HUES48 (cell line): ENCODE measurements around the gene RTN4.
"Not testable (repeated sequence)": the region's sequence is repeated elsewhere in the genome, so short reads cannot be mapped to it uniquely, and the experiment has no call there.

ENCODE experiments used
- H3K27ac ChIP-seq: one replicate; pipeline ENCODE4 v1.7.0; 2013; ENCODE audit warnings: low read depth, low read length, inconsistent platforms
- H3K27me3 ChIP-seq: 2 replicates; pipeline ENCODE4 v1.6.1; 2013; ENCODE audit warnings: mild to moderate bottlenecking, low read length; ENCODE audit not compliant: control insufficient read depth, insufficient read depth
- H3K36me3 ChIP-seq: 2 replicates; pipeline ENCODE4 v1.6.1; 2013; ENCODE audit warnings: low read length; ENCODE audit not compliant: control insufficient read depth, insufficient read depth
- H3K4me1 ChIP-seq: 2 replicates; pipeline ENCODE4 v1.6.1; 2013; ENCODE audit warnings: mild to moderate bottlenecking, low read length; ENCODE audit not compliant: control insufficient read depth, insufficient read depth
- H3K4me3 ChIP-seq: 2 replicates; pipeline ENCODE4 v1.5.1; 2013; ENCODE audit warnings: mild to moderate bottlenecking, low read depth, low read length
- H3K9ac ChIP-seq: 2 replicates; pipeline ENCODE4 v1.6.1; 2013; ENCODE audit warnings: mild to moderate bottlenecking, low read depth, low read length, moderate library complexity
- H3K9me3 ChIP-seq: 2 replicates; pipeline ENCODE4 v1.6.1; 2013; ENCODE audit warnings: low read length; ENCODE audit not compliant: control insufficient read depth, insufficient read depth

The RTN4 gene

DNA sequence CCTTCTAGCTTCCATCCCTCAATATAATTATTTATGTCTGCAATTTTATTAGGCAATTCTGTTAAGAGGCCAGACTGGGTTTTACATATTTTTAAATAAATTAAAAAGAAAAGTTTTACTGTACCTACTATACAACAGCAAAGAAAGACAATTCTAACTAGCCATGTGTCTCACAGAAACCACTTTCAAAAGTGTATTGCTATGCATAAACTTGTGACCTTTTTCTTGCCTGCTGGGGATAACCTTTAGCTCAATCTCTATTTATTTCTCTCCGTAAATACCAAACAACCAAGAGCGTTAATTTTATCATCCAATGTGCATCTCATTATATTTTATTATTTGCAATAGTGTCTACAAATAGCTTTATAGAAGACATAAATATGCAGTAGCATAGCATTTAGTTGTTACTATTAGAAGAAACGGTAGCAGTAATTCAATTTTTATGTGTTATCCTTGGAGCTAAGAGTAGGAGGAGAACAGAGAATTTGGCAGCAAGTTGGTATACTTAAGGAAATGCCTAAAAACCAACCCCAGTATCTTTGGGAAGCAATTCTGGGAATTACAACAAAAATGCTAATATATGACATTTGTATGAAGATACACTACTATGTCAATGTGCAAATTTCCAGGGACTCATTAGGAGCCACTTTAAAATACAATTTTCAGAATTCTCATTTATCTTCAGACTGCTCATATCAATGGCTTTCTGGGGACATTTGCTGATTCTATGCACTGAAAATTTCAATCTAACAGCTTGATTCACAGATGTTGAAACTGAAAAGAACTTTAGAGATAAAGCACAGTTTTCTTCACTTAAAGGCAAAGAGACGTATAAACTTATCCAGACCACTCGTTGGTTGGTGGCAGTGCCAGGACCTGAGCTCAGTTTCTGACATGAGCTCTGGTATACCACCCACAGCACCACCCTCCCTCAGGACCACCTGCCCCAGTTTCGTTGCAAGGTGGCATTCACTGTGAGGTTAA is 23.0 kb upstream of the RTN4 start:
- no peak overlapping the region for H3K9ac ChIP-seq
- H3K36me3 ChIP-seq, result no peaks in the 10 kb centered on the region
- H3K27ac ChIP-seq, result no peak overlapping the region
- no peaks in the 10 kb centered on the region for H3K27me3 ChIP-seq
- no peaks in the 10 kb centered on the region for H3K9me3 ChIP-seq
- H3K4me1 ChIP-seq, result no peaks in the 10 kb centered on the region
- H3K4me3 ChIP-seq, result no peak overlapping the region

DNA sequence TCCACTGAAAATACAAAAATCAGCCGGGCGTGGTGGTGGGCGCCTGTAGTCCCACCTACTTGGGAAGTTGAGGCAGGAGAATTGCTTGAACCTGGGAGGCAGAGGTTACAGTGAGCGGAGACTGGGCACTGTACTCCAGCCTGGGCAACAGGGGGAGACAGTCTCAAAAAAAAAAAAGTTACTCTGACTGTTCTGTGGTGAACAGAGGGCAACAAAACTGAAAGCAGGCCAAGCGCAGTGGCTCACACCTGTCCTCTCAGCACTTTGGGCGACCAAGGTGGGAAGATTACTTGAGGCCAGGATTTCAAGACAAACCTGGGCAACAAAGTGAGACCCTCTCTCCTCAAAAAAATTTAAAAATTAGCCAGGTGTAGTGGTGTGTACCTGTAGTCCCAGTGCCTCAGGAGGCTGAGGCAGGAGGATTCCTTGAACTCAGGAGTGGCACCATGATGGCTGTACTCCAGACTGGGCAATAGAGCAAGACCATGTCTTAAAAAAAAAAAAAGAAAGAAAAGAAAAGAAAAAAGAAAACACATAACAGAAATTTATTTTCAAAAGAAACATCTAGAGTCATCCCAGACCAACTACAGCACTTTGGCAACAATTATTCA is 13.6 kb upstream of the RTN4 start:
- Histone ChIP-seq H3K4me3 (no peak overlapping the region), H3K27me3 (no peaks in the 10 kb centered on the region), H3K4me1 (no peaks in the 10 kb centered on the region), H3K27ac (no peak overlapping the region), H3K9ac (no peak overlapping the region), H3K36me3 (no peaks in the 10 kb centered on the region), H3K9me3 (no peaks in the 10 kb centered on the region)

DNA sequence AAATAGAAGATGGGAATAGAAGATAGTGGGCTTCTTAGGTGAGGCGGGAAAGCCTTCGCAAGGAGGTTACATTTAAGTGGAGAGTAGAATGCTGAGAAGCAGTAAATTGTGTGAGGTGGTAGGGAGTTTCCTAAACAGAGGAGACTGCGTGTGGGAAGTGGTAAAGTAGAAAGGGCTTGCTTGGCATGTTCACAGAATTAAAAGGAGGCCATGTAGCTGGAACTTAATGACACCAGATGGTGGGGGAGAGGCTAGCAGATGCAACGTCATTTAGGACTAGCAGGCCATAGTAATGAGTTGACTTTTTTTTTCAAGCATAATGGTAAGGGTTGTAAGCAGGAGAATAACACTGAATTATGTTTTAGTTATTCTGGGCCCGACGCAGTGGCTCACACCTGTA is 13.0 kb upstream of the RTN4 start:
- H3K36me3 ChIP-seq, result no peaks in the 10 kb centered on the region
- H3K27me3 ChIP-seq, result no peaks in the 10 kb centered on the region
- no peak overlapping the region for H3K4me3 ChIP-seq
- H3K27ac ChIP-seq, result no peak overlapping the region
- no peaks in the 10 kb centered on the region for H3K4me1 ChIP-seq
- H3K9ac ChIP-seq, result no peak overlapping the region
- H3K9me3 ChIP-seq, result no peaks in the 10 kb centered on the region

DNA sequence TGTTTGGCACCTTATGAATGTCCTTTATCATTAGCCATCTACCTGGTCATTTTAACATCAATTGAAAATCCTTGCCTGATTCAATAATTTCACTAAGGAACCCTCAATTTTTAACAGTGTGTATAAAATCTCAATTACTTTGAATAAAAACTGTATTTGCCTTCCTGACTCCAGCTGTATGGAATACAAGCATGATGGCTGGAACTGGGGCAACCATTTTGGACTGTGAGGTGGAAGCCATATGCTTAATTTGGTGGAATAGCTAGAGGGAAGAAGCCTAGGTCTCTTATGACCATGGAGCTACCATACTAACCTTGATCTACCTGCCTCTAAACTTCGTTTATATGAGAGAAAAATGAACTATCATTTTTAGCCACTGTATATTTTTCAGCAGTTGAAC is 12.5 kb upstream of the RTN4 start:
- H3K9me3 ChIP-seq, result no peaks in the 10 kb centered on the region
- H3K4me3 ChIP-seq, result no peak overlapping the region
- no peaks in the 10 kb centered on the region for H3K36me3 ChIP-seq
- no peaks in the 10 kb centered on the region for H3K4me1 ChIP-seq
- no peak overlapping the region for H3K27ac ChIP-seq
- H3K9ac ChIP-seq, result no peak overlapping the region
- no peaks in the 10 kb centered on the region for H3K27me3 ChIP-seq

DNA sequence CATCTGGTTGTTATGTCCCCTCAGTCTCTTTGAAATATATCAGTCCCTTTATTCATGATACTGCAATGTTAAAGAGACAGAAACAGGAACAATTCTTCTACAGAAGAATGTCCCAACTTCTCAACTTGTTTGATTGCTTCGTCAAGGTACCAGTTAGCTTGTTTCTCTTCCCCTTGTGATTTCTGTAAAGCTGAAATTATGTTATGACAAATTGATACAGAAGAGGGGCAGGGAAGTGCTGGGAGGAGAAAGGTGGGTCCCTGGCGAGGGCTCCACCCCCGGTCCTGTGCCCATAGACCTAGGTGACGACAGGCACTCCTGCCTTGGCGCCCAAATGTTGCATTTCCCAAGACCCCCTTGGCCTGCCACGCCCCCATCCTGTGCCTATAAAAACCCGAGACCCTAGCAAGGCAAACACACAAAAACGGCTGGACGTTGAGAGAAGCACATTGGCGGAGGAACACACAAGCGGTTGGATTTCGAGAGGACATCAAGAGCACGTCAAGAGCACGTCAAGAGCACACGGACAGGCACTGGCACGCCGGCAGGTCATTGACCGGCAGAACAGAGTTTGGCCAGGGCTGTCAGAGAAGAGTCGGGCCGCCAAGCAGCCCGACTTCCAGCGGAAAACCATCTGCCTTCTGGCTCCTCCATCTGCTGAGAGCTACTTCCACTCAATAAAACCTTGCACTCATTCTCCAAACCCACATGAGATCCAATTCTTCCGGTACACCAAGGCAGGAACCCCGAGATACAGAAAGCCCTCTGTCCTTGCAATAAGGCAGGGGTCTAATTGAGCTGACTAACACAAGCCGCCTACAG is 11.5 kb upstream of the RTN4 start:
- Histone ChIP-seq H3K9ac (no peak overlapping the region), H3K9me3 (no peaks in the 10 kb centered on the region), H3K36me3 (no peaks in the 10 kb centered on the region), H3K4me3 (no peak overlapping the region), H3K27me3 (no peaks in the 10 kb centered on the region), H3K27ac (no peak overlapping the region), H3K4me1 (0 out of 2 replicates have a peak, but pooled peaks cover under 1% of the 10 kb centered on the region)

DNA sequence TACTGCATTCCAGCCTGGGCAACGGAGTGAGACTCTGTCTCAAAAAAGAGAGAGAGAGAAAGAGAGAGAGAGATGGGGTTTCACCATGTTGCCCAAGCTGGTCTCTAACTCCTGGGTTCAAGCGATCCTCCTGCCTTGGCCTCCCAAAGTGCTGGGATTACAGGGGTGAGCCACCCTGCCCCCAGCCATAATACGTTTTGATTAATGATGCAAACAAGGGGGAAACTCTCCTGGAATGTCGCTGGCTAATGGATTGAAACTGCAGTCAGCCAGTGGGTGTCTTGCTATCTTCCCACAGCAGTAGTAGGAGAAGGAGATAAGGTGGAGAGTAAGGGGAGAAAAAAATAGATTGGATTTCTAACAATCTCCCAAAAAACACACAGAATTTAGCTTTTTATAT is 9.5 kb upstream of the RTN4 start:
- no peak overlapping the region for H3K9ac ChIP-seq
- H3K9me3 ChIP-seq, result no peaks in the 10 kb centered on the region
- H3K36me3 ChIP-seq, result no peaks in the 10 kb centered on the region
- no peak overlapping the region for H3K27ac ChIP-seq
- H3K27me3 ChIP-seq, result no peaks in the 10 kb centered on the region
- H3K4me3 ChIP-seq, result no peak overlapping the region
- peaks cover 8% of the 10 kb centered on the region for H3K4me1 ChIP-seq

DNA sequence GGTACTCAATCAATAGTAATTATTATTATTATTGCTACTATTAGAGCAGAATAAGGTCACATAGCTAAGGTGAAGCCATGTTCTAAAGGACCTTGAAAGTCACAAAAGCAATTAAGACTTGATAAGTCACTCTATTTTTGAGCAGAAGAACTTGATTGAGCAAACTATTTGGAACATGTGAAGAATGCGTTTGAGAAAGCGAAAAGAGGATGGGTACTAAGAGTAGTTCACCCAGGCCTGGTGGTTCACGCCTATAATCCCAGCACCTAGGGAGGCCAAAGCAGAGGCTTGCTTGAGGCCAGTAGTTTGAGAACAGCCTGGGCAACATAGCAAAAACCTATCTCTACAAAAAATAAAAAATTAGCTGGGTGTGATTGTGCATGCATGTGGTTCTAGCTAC is 7.2 kb upstream of the RTN4 start:
- H3K27ac ChIP-seq, result no peak overlapping the region
- no peaks in the 10 kb centered on the region for H3K27me3 ChIP-seq
- H3K9me3 ChIP-seq, result no peaks in the 10 kb centered on the region
- no peaks in the 10 kb centered on the region for H3K36me3 ChIP-seq
- no peak overlapping the region for H3K4me3 ChIP-seq
- H3K4me1 ChIP-seq, result peaks cover 8% of the 10 kb centered on the region
- H3K9ac ChIP-seq, result no peak overlapping the region

DNA sequence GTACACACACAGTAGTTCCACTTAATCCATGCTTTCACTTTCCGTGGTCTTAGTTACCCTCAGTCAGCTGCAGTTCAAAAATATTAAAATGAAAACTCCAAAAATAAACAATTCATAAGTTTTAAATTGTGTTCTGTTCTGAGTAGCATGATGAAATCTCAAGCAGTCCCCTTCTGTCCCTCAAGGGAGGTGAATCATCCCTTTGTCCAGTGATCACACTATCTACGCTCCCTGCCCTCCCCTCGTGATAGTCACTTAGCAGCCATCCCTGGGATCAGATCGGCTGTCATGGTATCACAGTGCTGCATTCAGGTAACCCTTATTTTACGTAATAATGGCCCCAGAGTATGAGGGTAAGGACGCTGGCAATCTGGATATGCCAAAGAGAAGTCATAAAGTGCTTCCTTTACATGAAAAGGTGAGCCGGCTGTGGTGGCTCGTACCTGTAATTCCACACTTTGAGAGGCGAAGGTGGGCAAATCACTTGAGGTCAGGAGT is 5.8 kb upstream of the RTN4 start:
- H3K9me3 ChIP-seq, result no peaks in the 10 kb centered on the region
- H3K9ac ChIP-seq, result no peak overlapping the region
- H3K4me1 ChIP-seq, result peaks cover 13% of the 10 kb centered on the region
- no peak overlapping the region for H3K27ac ChIP-seq
- no peak overlapping the region for H3K4me3 ChIP-seq
- H3K36me3 ChIP-seq, result no peaks in the 10 kb centered on the region
- no peaks in the 10 kb centered on the region for H3K27me3 ChIP-seq

DNA sequence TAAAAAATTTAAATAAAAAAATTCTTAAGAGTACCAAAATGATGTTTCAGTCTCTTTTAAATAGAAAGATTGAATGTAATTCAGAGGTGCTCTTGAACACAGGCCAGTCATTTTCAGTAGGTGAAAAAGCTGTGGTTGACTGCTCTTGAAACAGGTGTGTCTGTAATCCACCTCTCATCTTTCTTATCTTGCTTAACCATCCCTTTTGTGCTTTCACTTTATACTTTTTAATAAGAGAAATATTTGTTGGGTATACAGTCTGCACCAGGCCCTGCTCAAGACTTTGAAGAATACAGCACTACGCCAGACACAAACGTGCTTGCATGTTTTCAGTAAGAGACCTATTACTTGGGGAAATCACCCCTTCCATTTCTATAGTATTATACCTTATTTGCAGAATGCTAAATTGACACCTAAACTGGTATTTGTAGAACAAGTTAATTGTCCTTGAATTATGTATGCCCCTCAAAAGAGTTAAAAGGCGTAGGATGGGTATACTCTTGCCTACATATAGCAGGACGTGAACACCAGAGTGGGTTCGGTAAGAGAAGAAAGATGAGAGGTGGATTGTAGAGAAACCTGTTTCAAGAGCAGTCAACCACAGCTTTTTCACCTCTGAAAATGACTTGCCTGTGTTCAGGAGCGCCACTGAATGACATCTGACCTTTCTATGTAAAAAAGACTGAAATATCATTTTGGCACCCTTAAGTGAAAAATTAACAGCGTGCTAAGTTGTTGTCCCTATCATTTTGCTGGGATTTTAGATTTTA is 4.0 kb upstream of the RTN4 start:
- Histone ChIP-seq H3K27ac (no peak overlapping the region), H3K27me3 (no peaks in the 10 kb centered on the region), H3K4me3 (no peak overlapping the region), H3K36me3 (no peaks in the 10 kb centered on the region), H3K9ac (no peak overlapping the region), H3K9me3 (no peaks in the 10 kb centered on the region), H3K4me1 (peaks cover 13% of the 10 kb centered on the region)

DNA sequence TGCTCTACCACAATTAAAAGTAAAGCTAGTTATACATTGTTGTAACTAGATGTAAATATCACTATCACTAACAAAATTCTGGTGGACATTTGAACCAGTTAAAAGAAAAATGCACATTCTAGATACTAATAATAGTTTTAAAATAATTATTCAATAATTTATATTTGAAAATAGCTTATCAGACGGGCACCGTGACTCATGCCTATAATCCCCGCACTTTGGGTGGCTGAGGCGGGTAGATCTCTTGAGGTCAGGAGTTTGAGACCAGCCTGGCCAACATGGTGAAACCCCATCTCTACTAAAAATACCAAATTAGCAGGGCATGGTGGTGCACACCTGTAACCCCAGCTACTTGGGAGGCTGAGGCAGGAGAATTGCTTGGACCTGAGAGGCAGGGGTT is 3.0 kb upstream of the RTN4 start:
- not testable (repeated sequence) for H3K9ac ChIP-seq, H3K27me3 ChIP-seq, H3K36me3 ChIP-seq, H3K9me3 ChIP-seq, H3K4me3 ChIP-seq, H3K27ac ChIP-seq
- peaks cover 13% of the 10 kb centered on the region for H3K4me1 ChIP-seq
